DOHH2 (cell line): ENCODE data around the gene AGPAT1.
A peak's percentile ranks its signal among the peaks of the same experiment; 100 is the strongest.

Source experiments
- H3F3A ChIP-seq: fragments of 200-600 bp; sonication (generic), shearing (Covaris generic); 2 replicates; pipeline ENCODE4 v1.6.0; 2016; ENCODE audit warnings: antibody characterized with exemption, mild to moderate bottlenecking; ENCODE audit not compliant: control insufficient read depth, insufficient read depth
- H3K27ac ChIP-seq: fragments of 200-600 bp; sonication (generic); 2 replicates; pipeline ENCODE4 v1.5.1; 2014; ENCODE audit warnings: low read depth, mild to moderate bottlenecking, low read length, moderate library complexity
- H3K27me3 ChIP-seq: fragments of 200-600 bp; sonication (generic); 2 replicates; pipeline ENCODE4 v1.6.1; 2014; ENCODE audit warnings: mild to moderate bottlenecking, low read length, mixed read lengths; ENCODE audit not compliant: control insufficient read depth
- H3K36me3 ChIP-seq: fragments of 200-600 bp; sonication (generic); 2 replicates; pipeline ENCODE4 v1.6.1; 2014; ENCODE audit warnings: mild to moderate bottlenecking, low read length, moderate library complexity, mixed read lengths; ENCODE audit not compliant: control insufficient read depth
- H3K4me1 ChIP-seq: fragments of 200-600 bp; sonication (generic); 2 replicates; pipeline ENCODE4 v1.6.1; 2014; ENCODE audit warnings: mild to moderate bottlenecking, low read length, mixed read lengths; ENCODE audit not compliant: control insufficient read depth
- H3K4me2 ChIP-seq: fragments of 200-600 bp; sonication (generic); 2 replicates; pipeline ENCODE4 v1.6.0; 2014; ENCODE audit warnings: mild to moderate bottlenecking, low read length, moderate library complexity
- H3K4me3 ChIP-seq: fragments of 200-600 bp; sonication (generic); 2 replicates; pipeline ENCODE4 v1.5.1; 2014; ENCODE audit warnings: mild to moderate bottlenecking, low read length, mixed read lengths
- H3K79me2 ChIP-seq: fragments of 200-600 bp; sonication (generic); 2 replicates; pipeline ENCODE4 v1.6.1; 2014; ENCODE audit warnings: mild to moderate bottlenecking, low read length, mixed read lengths; ENCODE audit not compliant: control insufficient read depth
- H3K9me2 ChIP-seq: fragments of 200-600 bp; sonication (generic); replicated peaks from 2 replicates; pipeline ENCODE4 v1.6.1; 2014; ENCODE audit warnings: mild to moderate bottlenecking, low read length, mixed read lengths; ENCODE audit not compliant: control insufficient read depth
- H3K9me3 ChIP-seq: fragments of 200-600 bp; sonication (generic); 2 replicates; pipeline ENCODE4 v1.6.1; 2014; ENCODE audit warnings: antibody characterized with exemption, low read length, mixed read lengths; ENCODE audit not compliant: control insufficient read depth, insufficient read depth
- H4K20me1 ChIP-seq: fragments of 200-600 bp; sonication (generic); 2 replicates; pipeline ENCODE4 v1.6.0; 2014; ENCODE audit warnings: low read depth, mild to moderate bottlenecking, antibody characterized with exemption, low read length, moderate library complexity; ENCODE audit not compliant: control insufficient read depth, insufficient read depth
- CTCF ChIP-seq: fragments of 200-600 bp; sonication (generic); IDR thresholded peaks from one replicate; pipeline ENCODE4 v1.5.1; 2014; ENCODE audit warnings: antibody characterized with exemption, mild to moderate bottlenecking, low read depth, low read length; ENCODE audit not compliant: poor library complexity, severe bottlenecking
- EZH2phosphoT487 ChIP-seq: fragments of 200-600 bp; sonication (generic); IDR thresholded peaks from 2 replicates; pipeline ENCODE4 v1.6.1; 2017; ENCODE audit warnings: borderline replicate concordance, mild to moderate bottlenecking, antibody characterized with exemption, low read length, moderate library complexity, mixed read lengths

Gene AGPAT1

GRCh38 chr6:32190054-32190851 is 14.4 kb upstream of the AGPAT1 start, which contains the start of gene PBX2:
Gene PBX2 (minus strand): TSS chr6:32190202. CDS start chr6:32189915, 287 bp downstream.
- Histone ChIP-seq H4K20me1 (no peaks in the 10 kb centered on the region), H3K4me1 (peaks cover 79% of the 10 kb centered on the region), H3K27ac (peak within 1 kb of the TSS; percentile 90), H3K27me3 (no peaks in the 10 kb centered on the region), H3K36me3 (peaks cover 50% of the 10 kb centered on the region), H3K79me2 (peaks cover 57% of the 10 kb centered on the region), H3K9me2 (no peaks in the 10 kb centered on the region), H3K4me2 (peak within 1 kb of the TSS; percentile 100), H3K9me3 (no peaks in the 10 kb centered on the region), H3K4me3 (peak within 1 kb of the TSS; percentile 83), H3F3A (peaks cover 18% of the 10 kb centered on the region)
- TF ChIP-seq EZH2phosphoT487 (no peak), CTCF (no peak)

GRCh38 chr6:32189742-32190053 is 13.8 kb upstream of the AGPAT1 start:
- H4K20me1 ChIP-seq: no peaks in the 10 kb centered on the region
- TF ChIP-seq EZH2phosphoT487: no peak
- TF ChIP-seq CTCF: no peak
- H3K27ac ChIP-seq: peak overlapping the region; percentile 90
- peaks cover 18% of the 10 kb centered on the region for H3F3A ChIP-seq
- H3K9me2 ChIP-seq: no peaks in the 10 kb centered on the region
- H3K36me3 ChIP-seq: peaks cover 50% of the 10 kb centered on the region
- H3K79me2 ChIP-seq: peaks cover 54% of the 10 kb centered on the region
- no peaks in the 10 kb centered on the region for H3K27me3 ChIP-seq
- H3K4me2 ChIP-seq: peak overlapping the region; percentile 100
- peaks cover 74% of the 10 kb centered on the region for H3K4me1 ChIP-seq
- H3K4me3 ChIP-seq: peak overlapping the region; percentile 83
- H3K9me3 ChIP-seq: no peaks in the 10 kb centered on the region

GRCh38 chr6:32189069-32189741 is 13.3 kb upstream of the AGPAT1 start:
- no peaks in the 10 kb centered on the region for H3K9me3 ChIP-seq
- H3K27ac ChIP-seq: peak overlapping the region; percentile 90
- no peaks in the 10 kb centered on the region for H3K27me3 ChIP-seq
- peaks cover 54% of the 10 kb centered on the region for H3K79me2 ChIP-seq
- H3K36me3 ChIP-seq: peaks cover 52% of the 10 kb centered on the region
- H3K4me2 ChIP-seq: peak overlapping the region; percentile 100
- peaks cover 69% of the 10 kb centered on the region for H3K4me1 ChIP-seq
- no peaks in the 10 kb centered on the region for H3K9me2 ChIP-seq
- H3F3A ChIP-seq: peaks cover 18% of the 10 kb centered on the region
- no peaks in the 10 kb centered on the region for H4K20me1 ChIP-seq
- TF ChIP-seq EZH2phosphoT487 (no peak), CTCF (no peak)
- H3K4me3 ChIP-seq: peak overlapping the region; percentile 83
